Activated CD4-positive, alpha-beta T cell treated with anti-CD3 and anti-CD28 coated beads, Interleukin-2, amount 50 U/mL, for 1 hour (primary cell): ENCODE results near the gene PRKAA2.
"Not testable (repeated sequence)": the region's sequence is repeated elsewhere in the genome, so short reads cannot be mapped to it uniquely, and the experiment has no call there.

Experiments used
- DNase-seq: peaks from one replicate; pipeline ENCODE4 v3.0.0-alpha.2; 2020

PRKAA2 gene

GRCh38 chr1:56644919-56645676 is at the start of gene PRKAA2:
TSS of gene PRKAA2 (plus strand) at chr1:56645314. CDS start at chr1:56645388, 74 bp downstream.
- no peak for DNase-seq

GRCh38 chr1:56595397-56596191 is 49.5 kb upstream of the PRKAA2 start:
- not testable (repeated sequence) for DNase-seq

GRCh38 chr1:56610097-56610496 is 35.0 kb upstream of the PRKAA2 start:
- DNase-seq = not testable (repeated sequence)

- DNase-seq = not testable (repeated sequence)
Measured at GRCh38 chr1:56610770-56611169, 34.3 kb upstream of the PRKAA2 start.

GRCh38 chr1:56617141-56617540 is 28.0 kb upstream of the PRKAA2 start:
- DNase-seq = no peak

GRCh38 chr1:56625819-56626440 is 19.2 kb upstream of the PRKAA2 start:
- DNase-seq = no peak

- DNase-seq = no peak
Measured at GRCh38 chr1:56626546-56626945, 18.6 kb upstream of the PRKAA2 start.

- no peak for DNase-seq
Measured at GRCh38 chr1:56627019-56627635, 18.0 kb upstream of the PRKAA2 start.

- no peak for DNase-seq
Measured at GRCh38 chr1:56627636-56628039, 17.5 kb upstream of the PRKAA2 start.

- no peak for DNase-seq
Measured at GRCh38 chr1:56630786-56631185, 14.3 kb upstream of the PRKAA2 start.

- no peak for DNase-seq
Measured at GRCh38 chr1:56631901-56632300, 13.2 kb upstream of the PRKAA2 start.

GRCh38 chr1:56634981-56635380 is 10.1 kb upstream of the PRKAA2 start:
- no peak for DNase-seq

GRCh38 chr1:56638248-56638647 is 6.9 kb upstream of the PRKAA2 start:
- DNase-seq = no peak

GRCh38 chr1:56639211-56639610 is 5.9 kb upstream of the PRKAA2 start:
- no peak for DNase-seq

- no peak for DNase-seq
Measured at GRCh38 chr1:56643661-56644060, 1.5 kb upstream of the PRKAA2 start.

GRCh38 chr1:56644064-56644918 is 823 bp upstream of the PRKAA2 start:
- DNase-seq = no peak

- DNase-seq = no peak
Measured at GRCh38 chr1:56645677-56646305, 677 bp downstream of the PRKAA2 start.

GRCh38 chr1:56646611-56647010 is 1.5 kb downstream of the PRKAA2 start:
- no peak for DNase-seq

GRCh38 chr1:56647106-56647505 is 2.0 kb downstream of the PRKAA2 start:
- DNase-seq = no peak

- DNase-seq = no peak
Measured at GRCh38 chr1:56648546-56648945, 3.4 kb downstream of the PRKAA2 start.

- no peak for DNase-seq
Measured at GRCh38 chr1:56654126-56654923, 9.2 kb downstream of the PRKAA2 start.
